Measurements from ENCODE around the gene MAP4K5. TPM values are rescaled to one million over a fixed set of nuclear protein-coding genes. Genes with fewer than 3 reads are reported as not detected.

Gene MAP4K5
- total RNA-seq, 1 experiment from 2014 or later: 42.7 TPM

- H4K20me1 ChIP-seq (ENCODE audit: control insufficient read depth, insufficient read depth, insufficient read length): no peaks in the 10 kb centered on the region
- H2BK15ac ChIP-seq (ENCODE audit: low read depth, low read length): no peak overlapping the region
- H3K23ac ChIP-seq (ENCODE audit: insufficient read length, low read depth, low read length): no peak overlapping the region
- no peak overlapping the region for H2AFZ ChIP-seq (ENCODE audit: low read length)
- H3K56ac ChIP-seq (ENCODE audit: insufficient read length, low read depth, low read length): no peak overlapping the region
- H3K4me1 ChIP-seq (ENCODE audit: insufficient read depth, low read length): no peaks in the 10 kb centered on the region
- no peak overlapping the region for H2BK20ac ChIP-seq (ENCODE audit: low read depth, low read length, poor library complexity, severe bottlenecking)
- no peak for DNase-seq
- no peak overlapping the region for H2BK120ac ChIP-seq (ENCODE audit: low read depth, low read length, poor library complexity, severe bottlenecking)
- Mint-ChIP-seq H3K36me3 (ENCODE audit: insufficient read depth in 1 of 3, low read depth in 3 of 3) (peaks cover 0 to 1% (median 0%) of the 10 kb centered on the region in 3 experiments; a peak in 1 of 7 replicates), H3K4me1 (no peaks in the 10 kb centered on the region), H3K9me3 (no peaks in the 10 kb centered on the region; a peak in 1 of 5 replicates), H3K27ac (no peak overlapping the region), H3K4me3 (no peak overlapping the region), H3K27me3 (ENCODE audit: low read depth) (no peaks in the 10 kb centered on the region)
- no peak overlapping the region for H2AK5ac ChIP-seq (ENCODE audit: insufficient read length, low read length)
- TF ChIP-seq CTCF (conservative IDR thresholded peaks at IDR 0.05): no peak
- H3T11ph ChIP-seq (ENCODE audit: low read length): no peak overlapping the region
- no peaks in the 10 kb centered on the region for H3K27me3 ChIP-seq (ENCODE audit: insufficient read depth, low read length)
- no peak overlapping the region for H3K4ac ChIP-seq (ENCODE audit: low read depth, low read length)
- H3K23me2 ChIP-seq (ENCODE audit: insufficient read length, low read depth, low read length, poor library complexity, severe bottlenecking): no peaks in the 10 kb centered on the region
- no CpG with 5 or more reads among the region's 2 CpGs for WGBS (ENCODE audit: extremely low coverage, insufficient read length, low lambda C conversion rate)
- H3K79me1 ChIP-seq (ENCODE audit: insufficient read depth, low read depth, low read length, poor library complexity, severe bottlenecking): peaks cover 4% of the 10 kb centered on the region
- H3K27ac ChIP-seq (ENCODE audit: insufficient read length, low read depth, low read length): no peak overlapping the region
- no peak overlapping the region for H2BK5ac ChIP-seq (ENCODE audit: insufficient read length, low read length)
- peaks cover 12% of the 10 kb centered on the region; the same call in 1 of the 2 replicates for H3K79me2 ChIP-seq (ENCODE audit: insufficient read depth, low read length)
- H3K18ac ChIP-seq (ENCODE audit: insufficient read length, low read depth, low read length): no peak overlapping the region
- H3K9me3 ChIP-seq (ENCODE audit: control insufficient read depth, low read depth, low read length): no peaks in the 10 kb centered on the region
- no peak overlapping the region for H3K9ac ChIP-seq (ENCODE audit: extremely low read depth, insufficient read length, low read length)
- no peak overlapping the region for H3K4me2 ChIP-seq (ENCODE audit: insufficient read depth, insufficient read length, low read length)
- no peak overlapping the region for H3K14ac ChIP-seq (ENCODE audit: insufficient read depth, low read length)
- H2BK12ac ChIP-seq (ENCODE audit: insufficient read length, low read depth, low read length): no peak overlapping the region
- no peak overlapping the region for H4K8ac ChIP-seq (replicated peaks; ENCODE audit: insufficient read length, low read depth, low read length)
- H4K5ac ChIP-seq (ENCODE audit: insufficient read length, low read depth, low read length): no peak overlapping the region
- H4K91ac ChIP-seq (ENCODE audit: insufficient read length, low read depth, low read length): no peak overlapping the region
Observed at GRCh38 chr14:50516091-50516490, 16.3 kb downstream of the MAP4K5 start.

Data from H9 (cell line).